Upper lobe of left lung (tissue), 6 donors: ENCODE measurements around the gene BNIP2. TPM values are rescaled to one million over a fixed set of nuclear protein-coding genes. Genes with fewer than 3 reads are reported as not detected.

Source experiments
- ATAC-seq, 2 donors: fragments of 200-7000 bp; cut with Tn5 transposase; one replicate each; pipeline ENCODE4 v1.9.1; 2022; ENCODE audit warnings: mild to moderate bottlenecking in 2 of 2, moderate library complexity in 2 of 2; ENCODE audit not compliant: low FRiP score in 2 of 2
- DNase-seq, 2 donors: peaks; one replicate each; pipeline ENCODE4 v3.0.0-alpha.2; 2019 to 2020
- H3K27ac ChIP-seq, 4 donors: fragments of 200-600 bp; sonication (generic); one replicate each; pipeline ENCODE4 v1.5.1; 2016 to 2019
- H3K27me3 ChIP-seq, 4 donors: fragments of 200-600 bp; sonication (generic); one replicate each; pipeline ENCODE4 v1.5.1; 2017 to 2019
- H3K36me3 ChIP-seq, 4 donors: fragments of 200-600 bp; sonication (generic); one replicate each; pipeline ENCODE4 v1.5.1; 2016 to 2019
- H3K4me1 ChIP-seq, 4 donors: fragments of 200-600 bp; sonication (generic); one replicate each; pipeline ENCODE4 v1.5.1; 2018 to 2019
- H3K4me3 ChIP-seq, 4 donors: fragments of 200-600 bp; sonication (generic); one replicate each; pipeline ENCODE4 v1.5.1; 2017 to 2019; ENCODE audit warnings: mild to moderate bottlenecking in 2 of 4, moderate library complexity in 1 of 4
- H3K9me3 ChIP-seq, 4 donors: fragments of 200-600 bp; sonication (generic); one replicate each; pipeline ENCODE4 v1.5.1; 2018 to 2019
- CTCF ChIP-seq, 6 experiments: fragments of 450-650 bp in 4 of 6; fragments of 200-600 bp in 2 of 6; sonication (generic) in 2 of 6; IDR thresholded peaks; one replicate each; pipeline ENCODE4 v1.5.1; 2016 to 2019; ENCODE audit warnings: antibody characterized with exemption in 6 of 6
- EP300 ChIP-seq, 4 donors: sonication (generic); formaldehyde crosslinking; IDR thresholded peaks; one replicate each; pipeline ENCODE4 v1.5.1; 2017; ENCODE audit warnings: antibody characterized with exemption in 4 of 4, control low read depth in 2 of 4
- POLR2A ChIP-seq, 4 donors: fragments of 450-650 bp; IDR thresholded peaks; one replicate each; pipeline ENCODE4 v1.5.1; 2016 to 2017; ENCODE audit warnings: antibody characterized with exemption in 4 of 4, mild to moderate bottlenecking in 2 of 4
- POLR2AphosphoS5 ChIP-seq, 2 donors: sonication (generic); formaldehyde crosslinking; IDR thresholded peaks; one replicate each; pipeline ENCODE4 v1.5.1; 2017; ENCODE audit warnings: antibody characterized with exemption in 2 of 2
- WGBS, 2 donors: methylation state at CpG; one replicate each; pipeline ENCODE4 v1.1.5; 2017 to 2018; 5-methylcytosine and 5-hydroxymethylcytosine counted together
- total RNA-seq, 6 donors: library from RNA; depleted of rRNA in 4 of 6; stranded (reverse); fragments of >200 nt in 4 of 6; gene quantifications; one replicate each; pipeline versions ENCODE4 v1.1.0 to v1.2.1, GENCODE V29; 2016 to 2021
- donor health status: DM: no; HTN: no; CAD: no; lungs with moderate emphysema.
- donor health status: DM: no; HTN: yes; CAD: no; lungs with severe emphysema.

The BNIP2 gene
- total RNA-seq, 6 donors from 2014 or later: 95.0 to 286 (median 152) TPM

DNA sequence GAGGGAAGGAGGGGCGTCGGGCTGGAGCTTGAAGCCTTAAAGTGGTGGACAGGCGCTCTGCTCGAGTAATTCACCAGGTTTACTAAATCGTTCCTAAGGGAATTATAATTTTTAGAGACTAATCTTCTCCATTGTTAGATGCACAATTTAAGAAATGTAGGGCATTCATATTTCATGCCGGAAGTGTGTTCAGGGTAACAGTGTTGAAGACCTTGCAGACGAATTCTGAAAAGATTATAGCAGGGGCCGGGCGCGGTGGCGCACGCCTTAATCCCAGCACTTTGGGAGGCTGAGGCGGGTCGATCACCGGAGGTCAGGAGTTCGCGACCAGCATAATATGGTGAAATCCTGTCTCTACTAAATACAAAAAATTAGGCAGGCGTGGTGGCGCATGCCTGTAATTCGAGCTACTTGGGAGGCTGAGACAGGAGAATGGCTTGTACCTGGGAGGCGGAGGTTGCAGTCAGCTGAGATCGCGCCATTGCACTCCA is 31.4 kb downstream of the BNIP2 start:
- peak overlapping the region in 3 of 4 donors; percentile 87 to 99 (median 93) for H3K4me3 ChIP-seq
- no peaks in the 10 kb centered on the region for H3K27me3 ChIP-seq
- no peaks in the 10 kb centered on the region for H3K9me3 ChIP-seq
- DNase-seq (peak in 1 of 2 donors; percentile 85), ATAC-seq (peak in 1 of 2 donors; percentile 4)
- H3K27ac ChIP-seq: peak overlapping the region; percentile 82 to 91 (median 90)
- TF ChIP-seq EP300 (IDR thresholded peaks at IDR 0.05): no peak
- TF ChIP-seq POLR2A (IDR thresholded peaks at IDR 0.05): no peak
- no peak for TF ChIP-seq CTCF (IDR thresholded peaks at IDR 0.05)
- TF ChIP-seq POLR2AphosphoS5 (IDR thresholded peaks at IDR 0.05): no peak
- peaks cover 2 to 21% (median 7%) of the 10 kb centered on the region in 4 donors for H3K36me3 ChIP-seq
- 36 to 45% methylated on average over 23 of the region's 23 CpGs for WGBS, 2 donors
- peaks cover 18 to 27% (median 20%) of the 10 kb centered on the region in 4 donors for H3K4me1 ChIP-seq

GRCh38 chr15:59656897-59657634 is 32.1 kb downstream of the BNIP2 start, which contains the start of gene GTF2A2:
TSS of gene GTF2A2 (minus strand) at chr15:59657515. CDS start at chr15:59652277, 5,238 bp downstream.
- H3K9me3 ChIP-seq: no peaks in the 10 kb centered on the region
- TF ChIP-seq EP300 (IDR thresholded peaks at IDR 0.05) (no peak), POLR2AphosphoS5 (IDR thresholded peaks at IDR 0.05) (peak; percentile 82 to 89), CTCF (IDR thresholded peaks at IDR 0.05) (peak in 1 of 6 experiments; percentile 21), POLR2A (IDR thresholded peaks at IDR 0.05) (peak in 3 of 4 donors; percentile 68 to 83 (median 71))
- WGBS, 2 donors: 0 to 1% methylated on average over 22 to 55 of the region's 59 CpGs
- H3K27ac ChIP-seq: peak within 1 kb of the TSS; percentile 82 to 91 (median 90)
- DNase-seq: peak; percentile 96 to 98
- H3K36me3 ChIP-seq: peaks cover under 1 to 17% (median 8%) of the 10 kb centered on the region in 4 donors
- peak; percentile 100 for ATAC-seq
- H3K4me3 ChIP-seq: peak within 1 kb of the TSS; percentile 87 to 99 (median 94)
- no peaks in the 10 kb centered on the region for H3K27me3 ChIP-seq
- H3K4me1 ChIP-seq: peaks cover 18 to 27% (median 20%) of the 10 kb centered on the region in 4 donors

DNA sequence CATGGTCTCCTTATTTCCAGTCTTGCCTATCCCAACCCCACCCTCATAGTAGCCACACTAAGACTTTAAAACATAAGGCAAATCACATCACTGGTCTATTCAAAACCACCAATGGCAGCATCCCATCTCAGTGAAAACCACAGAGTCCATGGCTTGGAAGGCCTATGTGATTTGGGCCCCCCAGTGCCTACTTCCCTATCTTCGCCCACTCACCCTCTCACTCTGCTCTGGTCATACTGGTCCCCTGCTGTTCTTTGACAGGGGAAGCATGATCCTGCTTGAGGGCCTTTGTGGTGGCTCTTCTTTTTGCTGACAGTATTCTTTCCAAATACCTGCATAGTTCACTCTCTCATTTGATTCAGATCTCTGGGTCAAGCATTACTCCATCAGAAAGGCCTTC is 35.1 kb downstream of the BNIP2 start:
- Histone ChIP-seq H3K27me3 (no peaks in the 10 kb centered on the region), H3K4me1 (peaks cover 18 to 27% (median 22%) of the 10 kb centered on the region in 4 donors), H3K27ac (no peak overlapping the region), H3K4me3 (no peak overlapping the region), H3K9me3 (no peaks in the 10 kb centered on the region), H3K36me3 (peaks cover 5 to 33% (median 12%) of the 10 kb centered on the region in 4 donors)
- no peak for ATAC-seq
- 88 to 100% methylated on average over 1 of the region's 1 CpG for WGBS, 2 donors
- no peak for DNase-seq
- TF ChIP-seq EP300 (IDR thresholded peaks at IDR 0.05): no peak
- no peak for TF ChIP-seq CTCF (IDR thresholded peaks at IDR 0.05)
- TF ChIP-seq POLR2AphosphoS5 (IDR thresholded peaks at IDR 0.05): no peak
- no peak for TF ChIP-seq POLR2A (IDR thresholded peaks at IDR 0.05)

GRCh38 chr15:59649603-59650002 is 39.5 kb downstream of the BNIP2 start:
- no peak for DNase-seq
- Histone ChIP-seq H3K27ac (no peak overlapping the region), H3K36me3 (peaks cover 9 to 70% (median 24%) of the 10 kb centered on the region in 4 donors), H3K4me3 (no peak overlapping the region), H3K27me3 (no peaks in the 10 kb centered on the region), H3K9me3 (no peaks in the 10 kb centered on the region), H3K4me1 (peaks cover 0 to 4% (median 0%) of the 10 kb centered on the region in 4 donors)
- TF ChIP-seq POLR2AphosphoS5 (IDR thresholded peaks at IDR 0.05) (no peak), CTCF (IDR thresholded peaks at IDR 0.05) (no peak), EP300 (IDR thresholded peaks at IDR 0.05) (no peak), POLR2A (IDR thresholded peaks at IDR 0.05) (no peak)
- ATAC-seq: no peak
